SK-N-SH treated with all-trans-retinoic acid at 6 μM for 48 hours (cell line): ENCODE measurements around the gene BECN2.

Experiments
- CREB5 ChIP-seq: fragments of 250-450 bp; sonication (Bioruptor Pico); IDR thresholded peaks from 2 replicates; pipeline ENCODE4 v1.5.1; 2020; ENCODE audit warnings: low read depth, mild to moderate bottlenecking, moderate library complexity
- PPARA ChIP-seq: fragments of 250-450 bp; sonication (Bioruptor Pico); IDR thresholded peaks from 2 replicates; pipeline ENCODE4 v1.5.0; 2020; ENCODE audit warnings: mild to moderate bottlenecking, borderline replicate concordance
- ZFP3 ChIP-seq: fragments of 250-450 bp; sonication (Bioruptor Pico); IDR thresholded peaks from 2 replicates; pipeline ENCODE4 v1.5.0; 2020; ENCODE audit warnings: mild to moderate bottlenecking, moderate library complexity

GRCh38 chr1:241998412-241998921 lies 40.9 kb downstream of the BECN2 start:
- TF ChIP-seq PPARA (CRISPR knock-in tag) (no peak), CREB5 (CRISPR knock-in tag) (no peak), ZFP3 (CRISPR knock-in tag) (no peak)
